Measurements from ENCODE around the gene TIGIT. TPM values are rescaled to one million over a fixed set of nuclear protein-coding genes. Genes with fewer than 3 reads are reported as not detected.
A peak's percentile ranks its signal among the peaks of the same experiment; 100 is the strongest.

The TIGIT gene
- total RNA-seq, 5 donors from 2014 or later (not counting 1 experiment from before 2014, with no cell fraction given) = 21.2 to 48.1 (median 39.9) TPM

DNA sequence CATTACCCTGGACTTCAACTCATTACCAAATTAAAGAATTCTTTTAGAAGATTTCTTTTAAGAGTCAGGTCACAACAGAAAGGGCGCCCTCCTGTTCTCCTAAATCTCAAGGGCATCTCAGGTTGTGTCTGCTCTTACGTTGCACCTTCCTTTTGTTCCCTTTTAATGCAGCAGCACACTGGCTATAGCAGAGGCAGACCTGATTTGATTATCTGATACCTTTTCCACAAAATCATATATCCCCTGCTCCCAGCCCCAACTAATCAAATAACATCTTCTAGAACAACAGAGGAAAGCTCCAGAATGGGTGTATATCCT lies 40.1 kb downstream of the TIGIT start:
- CTCF ChIA-PET = interaction anchor here (1.2 to 1.8 kb wide), 2 partner anchors 43 kb away, joined by 4 to 5 read pairs; no protein-coding TSS in a partner anchor
- H3K4me3 Mint-ChIP-seq = no peak overlapping the region
- peak overlapping the region; percentile 68 for H3K27ac ChIP-seq (ENCODE audit: low read length)

DNA sequence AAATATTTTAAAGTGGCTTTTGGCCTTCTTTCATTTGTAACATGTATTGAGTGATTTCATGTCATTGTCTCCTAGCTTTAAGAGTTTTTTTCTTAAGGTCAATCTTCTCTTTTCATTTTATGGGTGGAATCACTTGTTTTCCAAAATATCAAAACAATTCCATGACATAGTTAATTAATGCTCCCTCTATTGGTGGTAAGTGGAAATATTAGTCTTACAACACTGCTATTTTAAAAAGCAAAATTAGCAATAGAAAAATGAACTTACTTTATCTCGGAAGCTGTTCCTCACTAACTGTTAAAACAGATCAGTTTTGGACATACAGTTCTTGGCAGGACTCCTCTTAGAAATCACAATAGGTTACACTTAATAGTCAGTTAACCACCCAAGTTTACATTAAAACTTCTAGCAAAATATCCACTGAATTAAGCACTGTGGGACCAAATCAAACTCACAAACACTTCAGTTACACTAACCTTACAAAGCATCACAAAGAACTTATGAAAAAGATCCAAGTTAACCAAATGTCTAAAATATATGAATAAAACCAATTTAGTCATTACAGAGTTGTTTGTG lies 42.4 kb downstream of the TIGIT start:
- peak overlapping the region; percentile 9 to 55 for H3K27ac Mint-ChIP-seq

More for the DNA sequence above, 40.1 kb downstream of the TIGIT start:
- peak overlapping the region; percentile 65 to 86 for H3K27ac Mint-ChIP-seq
- no peaks in the 10 kb centered on the region for H3K9me3 ChIP-seq
- H3K4me3 ChIP-seq (ENCODE audit: control insufficient read depth in 1 of 2, extremely low read depth in 1 of 2, low read length in 1 of 2) = no peak overlapping the region
- DNase-seq (no peak), ATAC-seq (replicated peaks in 1 of 4) (no peak)
- POLR2A ChIA-PET = no interaction called here
- H3K27me3 Mint-ChIP-seq = no peaks in the 10 kb centered on the region
- no peaks in the 10 kb centered on the region for H3K9me3 Mint-ChIP-seq
- WGBS (ENCODE audit: insufficient coverage) = 73% methylated on average over 2 of the region's 2 CpGs
- H3K36me3 Mint-ChIP-seq = peaks cover 35% of the 10 kb centered on the region
- H3K36me3 ChIP-seq (ENCODE audit: control insufficient read depth in 2 of 2, extremely low read depth in 1 of 2, insufficient read depth in 1 of 2, low read length in 1 of 2) = peaks cover 0 to 1% of the 10 kb centered on the region in 2 donors
- H3K4me1 ChIP-seq (ENCODE audit: control insufficient read depth in 1 of 2, extremely low read depth in 1 of 2, insufficient read depth in 2 of 2, low read length in 2 of 2) = peaks cover 0 to 15% of the 10 kb centered on the region in 2 experiments
- no peaks in the 10 kb centered on the region for H3K27me3 ChIP-seq (replicated peaks in 1 of 2; ENCODE audit: control insufficient read depth in 2 of 2, extremely low read depth in 1 of 2, insufficient read depth in 2 of 2, low read length in 1 of 2)
- H3K4me1 Mint-ChIP-seq = peaks cover 30 to 75% (median 68%) of the 10 kb centered on the region in 3 donors

GRCh38 chr3:114336857-114337256 lies 43.0 kb downstream of the TIGIT start:
- H3K27me3 ChIP-seq (replicated peaks in 1 of 2; ENCODE audit: control insufficient read depth in 2 of 2, extremely low read depth in 1 of 2, insufficient read depth in 2 of 2, low read length in 1 of 2) = no peaks in the 10 kb centered on the region
- Mint-ChIP-seq H3K27ac (peak overlapping the region in 1 of 2 donors; percentile 2), H3K4me1 (peaks cover 32 to 60% (median 55%) of the 10 kb centered on the region in 3 donors), H3K36me3 (peaks cover 34% of the 10 kb centered on the region), H3K4me3 (no peak overlapping the region), H3K27me3 (no peaks in the 10 kb centered on the region), H3K9me3 (no peaks in the 10 kb centered on the region)
- no peak for DNase-seq
- POLR2A ChIA-PET = no interaction called here
- no peak overlapping the region for H3K4me3 ChIP-seq (ENCODE audit: control insufficient read depth in 1 of 2, extremely low read depth in 1 of 2, low read length in 1 of 2)
- CTCF ChIA-PET = interaction anchor here (0.5 to 1.5 kb wide), 3 partner anchors 13 to 56 kb away, joined by 3 to 6 read pairs (median 3); no protein-coding TSS in a partner anchor
- no peak overlapping the region for H3K27ac ChIP-seq (ENCODE audit: low read length)
- no peak for ATAC-seq (replicated peaks in 1 of 4)
- no peaks in the 10 kb centered on the region for H3K9me3 ChIP-seq
- H3K4me1 ChIP-seq (ENCODE audit: control insufficient read depth in 1 of 2, extremely low read depth in 1 of 2, insufficient read depth in 2 of 2, low read length in 2 of 2) = peaks cover 0 to 19% of the 10 kb centered on the region in 2 experiments
- WGBS (ENCODE audit: insufficient coverage) = no CpG with 5 or more reads among the region's 3 CpGs
- H3K36me3 ChIP-seq (ENCODE audit: control insufficient read depth in 2 of 2, extremely low read depth in 1 of 2, insufficient read depth in 1 of 2, low read length in 1 of 2) = peaks cover 2 to 5% of the 10 kb centered on the region in 2 donors

More for the DNA sequence above, 42.4 kb downstream of the TIGIT start:
- H3K4me1 Mint-ChIP-seq = peaks cover 32 to 63% (median 62%) of the 10 kb centered on the region in 3 donors
- DNase-seq (peak in 1 of 35 experiments; percentile 31), ATAC-seq (replicated peaks in 1 of 4) (no peak)
- H3K4me3 ChIP-seq (ENCODE audit: control insufficient read depth in 1 of 2, extremely low read depth in 1 of 2, low read length in 1 of 2) = no peak overlapping the region
- no peak overlapping the region for H3K4me3 Mint-ChIP-seq
- peaks cover 28% of the 10 kb centered on the region for H3K36me3 Mint-ChIP-seq
- H3K27ac ChIP-seq (ENCODE audit: low read length) = no peak overlapping the region
- no peaks in the 10 kb centered on the region for H3K27me3 Mint-ChIP-seq
- 80% methylated on average over 1 of the region's 1 CpG for WGBS (ENCODE audit: insufficient coverage)
- peaks cover 0 to 5% of the 10 kb centered on the region in 2 donors for H3K36me3 ChIP-seq (ENCODE audit: control insufficient read depth in 2 of 2, extremely low read depth in 1 of 2, insufficient read depth in 1 of 2, low read length in 1 of 2)
- no peaks in the 10 kb centered on the region for H3K27me3 ChIP-seq (replicated peaks in 1 of 2; ENCODE audit: control insufficient read depth in 2 of 2, extremely low read depth in 1 of 2, insufficient read depth in 2 of 2, low read length in 1 of 2)
- no peaks in the 10 kb centered on the region for H3K9me3 Mint-ChIP-seq
- ChIA-PET CTCF (interaction anchor here (0.6 to 1.8 kb wide), 5 partner anchors 45 to 606 kb away, joined by 3 to 6 read pairs (median 3); no protein-coding TSS in a partner anchor), POLR2A (interaction anchor here in 1 of 2 donors (1.5 kb wide), 1 partner anchor 45 kb away, joined by 3 read pairs; no protein-coding TSS in a partner anchor)
- H3K4me1 ChIP-seq (ENCODE audit: control insufficient read depth in 1 of 2, extremely low read depth in 1 of 2, insufficient read depth in 2 of 2, low read length in 2 of 2) = peaks cover 0 to 19% of the 10 kb centered on the region in 2 experiments
- no peaks in the 10 kb centered on the region for H3K9me3 ChIP-seq

GRCh38 chr3:114338651-114339357 lies 45.0 kb downstream of the TIGIT start:
- peaks cover 0 to 13% of the 10 kb centered on the region in 2 experiments for H3K4me1 ChIP-seq (ENCODE audit: control insufficient read depth in 1 of 2, extremely low read depth in 1 of 2, insufficient read depth in 2 of 2, low read length in 2 of 2)
- no peak overlapping the region for H3K4me3 ChIP-seq (ENCODE audit: control insufficient read depth in 1 of 2, extremely low read depth in 1 of 2, low read length in 1 of 2)
- ChIA-PET POLR2A (interaction anchor here in 1 of 2 donors (0.6 to 0.7 kb wide), 2 partner anchors 124 to 125 kb away, joined by 4 to 11 read pairs; no protein-coding TSS in a partner anchor), CTCF (interaction anchor here (0.7 to 0.8 kb wide), 3 partner anchors 14 to 126 kb away, joined by 3 to 5 read pairs (median 4); no protein-coding TSS in a partner anchor)
- H3K36me3 ChIP-seq (ENCODE audit: control insufficient read depth in 2 of 2, extremely low read depth in 1 of 2, insufficient read depth in 1 of 2, low read length in 1 of 2) = peaks cover 5 to 8% of the 10 kb centered on the region in 2 donors
- Mint-ChIP-seq H3K4me1 (peaks cover 20 to 40% (median 36%) of the 10 kb centered on the region in 3 donors), H3K27me3 (no peaks in the 10 kb centered on the region), H3K27ac (peak overlapping the region; percentile 85 to 88), H3K9me3 (no peaks in the 10 kb centered on the region), H3K4me3 (peak overlapping the region in 1 of 3 donors; percentile 48), H3K36me3 (peaks cover 25% of the 10 kb centered on the region)
- DNase-seq (peak in 1 of 35 experiments; percentile 46), ATAC-seq (replicated peaks in 1 of 4) (no peak)
- peak overlapping the region; percentile 72 for H3K27ac ChIP-seq (ENCODE audit: low read length)
- 96% methylated on average over 12 of the region's 19 CpGs for WGBS (ENCODE audit: insufficient coverage)
- H3K9me3 ChIP-seq = no peaks in the 10 kb centered on the region
- H3K27me3 ChIP-seq (replicated peaks in 1 of 2; ENCODE audit: control insufficient read depth in 2 of 2, extremely low read depth in 1 of 2, insufficient read depth in 2 of 2, low read length in 1 of 2) = no peaks in the 10 kb centered on the region

DNA sequence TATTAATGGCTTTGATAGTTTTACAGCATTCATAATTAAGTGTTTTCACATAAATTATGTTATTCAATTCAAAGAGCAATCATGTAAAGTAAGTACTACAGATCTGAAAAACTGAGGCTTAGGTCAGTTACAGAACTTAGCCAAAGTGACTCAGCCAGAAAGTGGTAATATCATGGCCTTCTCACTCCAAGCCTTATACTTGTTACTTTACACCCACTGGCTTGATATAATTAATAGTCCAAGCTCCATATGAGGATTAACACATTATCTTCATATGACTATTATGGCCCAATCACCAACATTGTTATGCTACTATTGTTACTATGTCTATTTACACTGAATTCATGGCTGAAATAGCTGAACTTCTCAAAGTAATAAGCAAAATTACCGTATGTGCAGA lies 50.7 kb downstream of the TIGIT start:
- Histone ChIP-seq H3K4me1 (ENCODE audit: control insufficient read depth in 1 of 2, extremely low read depth in 1 of 2, insufficient read depth in 2 of 2, low read length in 2 of 2) (no peaks in the 10 kb centered on the region), H3K9me3 (no peaks in the 10 kb centered on the region), H3K27me3 (replicated peaks in 1 of 2; ENCODE audit: control insufficient read depth in 2 of 2, extremely low read depth in 1 of 2, insufficient read depth in 2 of 2, low read length in 1 of 2) (no peaks in the 10 kb centered on the region), H3K4me3 (ENCODE audit: control insufficient read depth in 1 of 2, extremely low read depth in 1 of 2, low read length in 1 of 2) (no peak overlapping the region), H3K27ac (ENCODE audit: low read length) (no peak overlapping the region), H3K36me3 (ENCODE audit: control insufficient read depth in 2 of 2, extremely low read depth in 1 of 2, insufficient read depth in 1 of 2, low read length in 1 of 2) (peaks cover 3 to 5% of the 10 kb centered on the region in 2 donors)
- no CpG with 5 or more reads among the region's 1 CpG for WGBS (ENCODE audit: insufficient coverage)
- Mint-ChIP-seq H3K27ac (no peak overlapping the region), H3K9me3 (no peaks in the 10 kb centered on the region), H3K36me3 (peaks cover 29% of the 10 kb centered on the region), H3K4me1 (peaks cover 11 to 14% (median 14%) of the 10 kb centered on the region in 3 donors), H3K4me3 (no peak overlapping the region), H3K27me3 (no peaks in the 10 kb centered on the region)
- no peak for DNase-seq
- ChIA-PET CTCF (no interaction called here), POLR2A (no interaction called here)
- ATAC-seq (replicated peaks in 1 of 4) = no peak

DNA sequence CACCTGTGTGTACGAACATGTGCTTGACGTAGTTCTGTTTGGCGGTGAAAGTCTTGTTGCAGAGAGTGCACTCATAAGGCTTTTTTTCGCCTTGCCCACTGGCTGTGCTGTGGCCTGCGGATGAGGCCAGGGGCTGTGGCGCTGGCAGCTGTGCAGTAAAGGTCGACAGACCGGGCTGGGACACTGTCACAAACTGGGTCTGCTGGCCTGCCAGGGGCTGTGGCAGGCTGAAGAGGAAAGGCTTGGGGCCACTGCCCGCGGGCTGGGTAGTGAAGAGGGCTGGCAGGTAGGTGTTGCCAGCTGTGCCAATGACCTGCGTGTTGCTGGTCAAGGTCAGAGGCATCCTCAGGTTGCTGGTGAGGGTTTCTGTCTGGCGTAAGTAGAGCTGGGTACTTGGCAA lies 56.4 kb downstream of the TIGIT start:
- DNase-seq (no peak), ATAC-seq (replicated peaks in 1 of 4) (no peak)
- H3K27me3 ChIP-seq (replicated peaks in 1 of 2; ENCODE audit: control insufficient read depth in 2 of 2, extremely low read depth in 1 of 2, insufficient read depth in 2 of 2, low read length in 1 of 2) = no peaks in the 10 kb centered on the region
- peaks cover 8 to 10% (median 9%) of the 10 kb centered on the region in 3 donors for H3K4me1 Mint-ChIP-seq
- H3K4me1 ChIP-seq (ENCODE audit: control insufficient read depth in 1 of 2, extremely low read depth in 1 of 2, insufficient read depth in 2 of 2, low read length in 2 of 2) = no peaks in the 10 kb centered on the region
- H3K4me3 ChIP-seq (ENCODE audit: control insufficient read depth in 1 of 2, extremely low read depth in 1 of 2, low read length in 1 of 2) = no peak overlapping the region
- peaks cover 8 to 20% of the 10 kb centered on the region in 2 donors for H3K36me3 ChIP-seq (ENCODE audit: control insufficient read depth in 2 of 2, extremely low read depth in 1 of 2, insufficient read depth in 1 of 2, low read length in 1 of 2)
- CTCF ChIA-PET = no interaction called here
- H3K9me3 ChIP-seq = no peaks in the 10 kb centered on the region
- H3K4me3 Mint-ChIP-seq = no peak overlapping the region
- POLR2A ChIA-PET = no interaction called here
- H3K27me3 Mint-ChIP-seq = no peaks in the 10 kb centered on the region
- no peaks in the 10 kb centered on the region for H3K9me3 Mint-ChIP-seq
- H3K27ac Mint-ChIP-seq = no peak overlapping the region
- H3K36me3 Mint-ChIP-seq = peaks cover 51% of the 10 kb centered on the region
- 95% methylated on average over 12 of the region's 12 CpGs for WGBS (ENCODE audit: insufficient coverage)
- H3K27ac ChIP-seq (ENCODE audit: low read length) = no peak overlapping the region
